ENCODE data around the gene DARS1. TPM values are rescaled to one million over a fixed set of nuclear protein-coding genes. Genes with fewer than 3 reads are reported as not detected.

Gene DARS1
- total and polyA plus RNA-seq, 2 of the 13 experiments (the other 11 are each of a cell fraction or from before 2014, with no cell fraction given): 149 to 230 TPM

- TF ChIP-seq ZNF639 (CRISPR knock-in tag; conservative IDR thresholded peaks at IDR 0.05) (no peak), SAFB2 (CRISPR knock-in tag; IDR thresholded peaks at IDR 0.05; ENCODE audit: borderline replicate concordance, low read depth) (no peak), ZNF17 (CRISPR knock-in tag; IDR thresholded peaks at IDR 0.05) (no peak), PRDM4 (CRISPR knock-in tag; IDR thresholded peaks at IDR 0.05; ENCODE audit: borderline replicate concordance) (no peak), FOXJ3 (CRISPR knock-in tag; IDR thresholded peaks at IDR 0.05; ENCODE audit: borderline replicate concordance) (no peak), ZNF24 (IDR thresholded peaks at IDR 0.05) (no peak), ZNF3 (CRISPR knock-in tag; IDR thresholded peaks at IDR 0.05) (no peak)
Observed at GRCh38 chr2:136016836-136017235, 31.4 kb upstream of the DARS1 start (continued).

- CTCF ChIA-PET (ENCODE audit: low intra/inter-chr PET ratio, low total read pairs): no interaction called here
- 1% methylated on average over 2 of the region's 2 CpGs for WGBS (ENCODE audit: low lambda C conversion rate)
- Histone ChIP-seq H3K4me2 (ENCODE audit: low read depth, low read length) (no peak overlapping the region), H3K79me2 (ENCODE audit: insufficient read depth, low read length) (no peaks in the 10 kb centered on the region), H2AFZ (ENCODE audit: low read length) (no peak overlapping the region), H3K9ac (ENCODE audit: insufficient read depth, low read depth, low read length) (no peak overlapping the region), H3K27ac (ENCODE audit: extremely low read length, insufficient read depth, low read length) (no peak overlapping the region), H4K20me1 (ENCODE audit: insufficient read depth, low read length) (no peaks in the 10 kb centered on the region), H3K4me3 (replicated peaks in 1 of 3; ENCODE audit: insufficient read depth in 1 of 3, low read depth in 2 of 3, low read length in 3 of 3) (no peak overlapping the region), H3K36me3 (replicated peaks in 1 of 2; ENCODE audit: control insufficient read depth in 1 of 2, insufficient read depth in 2 of 2, low read length in 2 of 2) (no peaks in the 10 kb centered on the region), H3K4me1 (ENCODE audit: insufficient read depth, low read length) (peaks cover 12% of the 10 kb centered on the region), H3K9me3 (ENCODE audit: low read length) (no peaks in the 10 kb centered on the region), H3K27me3 (ENCODE audit: control insufficient read depth in 1 of 2, insufficient read depth in 2 of 2, low read length in 2 of 2) (no peaks in the 10 kb centered on the region)
- no TSS peak for BruUV-seq (replicated peaks)
- ATAC-seq (no peak), FAIRE-seq (no peak), DNase-seq (ENCODE audit: low spot score) (no peak)
- intact Hi-C loops (cut with micrococcal nuclease; ENCODE audit: unreplicated experiment) (no loop called here), in situ Hi-C loops (cut with HindIII; ENCODE audit: extremely low pct_ligation_motif_present, low pct_unique_long_range_greater_than_20kb) (no loop called here)
- POLR2A ChIA-PET: no interaction called here
- no peak for TF ChIP-seq ZNF383 (CRISPR knock-in tag; IDR thresholded peaks at IDR 0.05; ENCODE audit: borderline replicate concordance)
- no peak for TF ChIP-seq PITX1 (CRISPR knock-in tag; IDR thresholded peaks at IDR 0.05)
- TF ChIP-seq PRDM4 (CRISPR knock-in tag; IDR thresholded peaks at IDR 0.05; ENCODE audit: borderline replicate concordance): no peak
- TF ChIP-seq MIER2 (CRISPR knock-in tag; IDR thresholded peaks at IDR 0.05): no peak
- TF ChIP-seq NR0B2 (CRISPR knock-in tag; IDR thresholded peaks at IDR 0.05): no peak
- TF ChIP-seq HMG20B (CRISPR knock-in tag; conservative IDR thresholded peaks at IDR 0.05): no peak
- TF ChIP-seq MYC (CRISPR knock-in tag; IDR thresholded peaks at IDR 0.05; ENCODE audit: borderline replicate concordance): no peak
- no peak for TF ChIP-seq SALL2 (CRISPR knock-in tag; IDR thresholded peaks at IDR 0.05)
- TF ChIP-seq NFYC (CRISPR knock-in tag; IDR thresholded peaks at IDR 0.05): no peak
- no peak for TF ChIP-seq NFE2L1 (CRISPR knock-in tag; IDR thresholded peaks at IDR 0.05; ENCODE audit: borderline replicate concordance)
- no peak for TF ChIP-seq IKZF1 (IDR thresholded peaks at IDR 0.05)
Observed at GRCh38 chr2:136016427-136016826, 31.0 kb upstream of the DARS1 start.
